Mononuclear cell (primary cell): Measurements from ENCODE around the gene KDM5A. TPM values are rescaled to one million over a fixed set of nuclear protein-coding genes. Genes with fewer than 3 reads are reported as not detected.
"Not testable (repeated sequence)": the region's sequence is repeated elsewhere in the genome, so short reads cannot be mapped to it uniquely, and the experiment has no call there.

Experiments used
- H3K27me3 ChIP-seq: 2 replicates; pipeline ENCODE4 v1.6.0; 2011; ENCODE audit warnings: low read length, control low read depth; ENCODE audit not compliant: insufficient read depth
- H3K4me1 ChIP-seq: 2 replicates; pipeline ENCODE4 v1.5.1; 2011; ENCODE audit warnings: mild to moderate bottlenecking, low read length, control low read depth; ENCODE audit not compliant: insufficient read depth
- H3K4me3 ChIP-seq: 2 replicates; pipeline ENCODE4 v1.5.1; 2011; ENCODE audit warnings: mild to moderate bottlenecking, low read length, moderate library complexity
- H3K9me3 ChIP-seq: 2 replicates; pipeline ENCODE4 v1.5.1; 2011; ENCODE audit warnings: low read depth, mild to moderate bottlenecking, control low read depth, low read length
- total RNA-seq: library from RNA; depleted of rRNA; stranded (reverse); fragments of >200 nt; gene quantifications from one replicate; pipeline ENCODE4 v1.2.3, GENCODE V29; 2012

The KDM5A gene
- total RNA-seq, 1 donor, result 123 TPM

- no peaks in the 10 kb centered on the region for H3K4me1 ChIP-seq
- no peaks in the 10 kb centered on the region for H3K9me3 ChIP-seq
- H3K4me3 ChIP-seq, result no peak overlapping the region
- H3K27me3 ChIP-seq, result no peaks in the 10 kb centered on the region
Observed at GRCh38 chr12:359091-359490, 30.0 kb downstream of the KDM5A start.

DNA sequence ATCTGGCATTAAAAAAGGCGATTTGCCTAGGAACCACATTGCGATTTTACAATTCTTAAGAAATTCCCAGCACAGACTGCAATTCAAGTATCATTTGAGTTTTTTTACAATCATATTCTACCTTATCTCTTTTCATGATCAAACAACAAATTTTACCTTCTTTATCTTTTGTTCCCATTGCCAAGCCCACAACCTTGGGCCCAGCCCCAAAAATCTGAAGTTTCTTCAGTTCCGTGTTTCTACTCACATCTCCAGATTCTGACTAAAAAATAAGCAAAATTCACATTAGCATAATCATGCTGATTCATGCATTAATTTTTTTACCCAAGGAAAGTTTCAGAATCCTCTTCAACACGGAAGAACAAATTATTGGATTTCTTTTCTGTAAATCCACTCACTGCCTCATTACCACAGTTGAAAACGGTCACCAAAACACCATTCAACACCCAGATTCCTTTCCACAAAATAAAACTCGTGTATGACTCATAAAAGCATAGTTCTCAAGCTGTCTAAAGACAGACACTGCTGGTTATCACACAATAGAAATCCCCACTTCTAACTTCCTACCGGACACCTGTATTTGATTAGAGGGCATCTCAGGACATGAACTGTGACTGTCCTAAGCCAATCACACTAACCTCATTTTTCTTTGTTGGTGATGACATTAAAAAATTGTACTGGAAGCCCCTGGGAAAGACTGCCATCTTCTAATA lies 32.7 kb downstream of the KDM5A start:
- Histone ChIP-seq H3K4me1 (no peaks in the 10 kb centered on the region), H3K9me3 (no peaks in the 10 kb centered on the region), H3K27me3 (no peaks in the 10 kb centered on the region), H3K4me3 (no peak overlapping the region)

GRCh38 chr12:351197-351596 lies 37.9 kb downstream of the KDM5A start:
- not testable (repeated sequence) for H3K4me3 ChIP-seq, H3K9me3 ChIP-seq, H3K27me3 ChIP-seq, H3K4me1 ChIP-seq

GRCh38 chr12:349625-350024 lies 39.5 kb downstream of the KDM5A start:
- H3K9me3 ChIP-seq, H3K4me3 ChIP-seq, H3K4me1 ChIP-seq, H3K27me3 ChIP-seq: not testable (repeated sequence)

DNA sequence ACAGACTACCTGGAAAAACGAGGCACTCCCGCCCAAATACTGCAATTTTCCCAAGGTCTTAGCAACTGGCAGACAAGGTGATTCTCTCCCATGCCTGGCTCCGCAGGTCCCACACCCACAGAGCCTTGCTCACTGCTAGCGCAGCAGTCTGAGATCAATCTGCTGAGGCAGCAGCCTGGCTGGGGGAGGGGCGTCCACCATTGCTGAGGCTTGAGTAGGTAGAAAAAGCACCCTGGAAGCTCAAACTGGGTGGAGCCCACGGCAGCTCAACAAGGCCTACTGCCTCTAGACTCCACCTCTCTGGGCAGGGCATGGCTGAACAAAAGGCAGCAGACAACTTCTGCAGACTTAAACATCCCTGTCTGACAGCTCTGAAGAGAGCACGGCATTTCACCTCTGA lies 46.1 kb downstream of the KDM5A start:
- H3K9me3 ChIP-seq, H3K4me1 ChIP-seq, H3K4me3 ChIP-seq, H3K27me3 ChIP-seq: not testable (repeated sequence)

- no peaks in the 10 kb centered on the region for H3K4me1 ChIP-seq
- H3K9me3 ChIP-seq, result no peaks in the 10 kb centered on the region
- no peaks in the 10 kb centered on the region for H3K27me3 ChIP-seq
- no peak overlapping the region for H3K4me3 ChIP-seq
Observed at GRCh38 chr12:337039-337438, 52.1 kb downstream of the KDM5A start.

- Histone ChIP-seq H3K27me3 (no peaks in the 10 kb centered on the region), H3K4me3 (no peak overlapping the region), H3K9me3 (no peaks in the 10 kb centered on the region), H3K4me1 (no peaks in the 10 kb centered on the region)
Observed at GRCh38 chr12:334125-334524, 55.0 kb downstream of the KDM5A start.

DNA sequence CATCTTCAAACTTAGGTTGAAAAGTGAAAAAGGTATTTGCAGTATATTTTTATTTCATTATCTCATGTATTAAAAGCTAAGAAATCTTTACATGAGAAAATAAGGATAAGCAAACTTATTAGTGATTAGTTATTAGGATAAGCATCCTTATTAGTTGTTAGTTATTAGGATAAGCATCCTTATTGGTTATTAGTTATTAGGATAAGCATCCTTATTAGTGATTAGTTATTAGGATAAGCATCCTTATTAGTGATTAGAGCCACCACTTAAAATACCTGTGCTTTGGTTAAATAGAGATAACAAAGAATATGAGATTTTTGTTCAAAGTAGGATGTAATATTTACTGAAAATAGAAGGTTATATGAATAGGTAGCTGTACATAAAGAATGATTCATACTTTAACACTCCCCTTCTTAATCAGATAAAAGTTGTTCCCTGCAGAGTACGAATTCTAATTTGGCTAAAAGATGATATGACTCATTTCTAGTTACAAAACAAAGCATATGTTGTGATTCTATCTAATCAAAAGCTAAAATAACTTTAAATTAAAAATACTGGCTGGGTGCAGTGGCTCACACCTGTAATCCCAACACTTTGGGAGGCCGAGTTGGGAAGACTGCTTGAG lies 56.4 kb downstream of the KDM5A start:
- no peaks in the 10 kb centered on the region for H3K27me3 ChIP-seq
- H3K4me3 ChIP-seq, result no peak overlapping the region
- no peaks in the 10 kb centered on the region for H3K9me3 ChIP-seq
- no peaks in the 10 kb centered on the region for H3K4me1 ChIP-seq

- no peaks in the 10 kb centered on the region for H3K27me3 ChIP-seq
- no peaks in the 10 kb centered on the region for H3K9me3 ChIP-seq
- no peaks in the 10 kb centered on the region for H3K4me1 ChIP-seq
- no peak overlapping the region for H3K4me3 ChIP-seq
Observed at GRCh38 chr12:331287-331686, 57.8 kb downstream of the KDM5A start.

DNA sequence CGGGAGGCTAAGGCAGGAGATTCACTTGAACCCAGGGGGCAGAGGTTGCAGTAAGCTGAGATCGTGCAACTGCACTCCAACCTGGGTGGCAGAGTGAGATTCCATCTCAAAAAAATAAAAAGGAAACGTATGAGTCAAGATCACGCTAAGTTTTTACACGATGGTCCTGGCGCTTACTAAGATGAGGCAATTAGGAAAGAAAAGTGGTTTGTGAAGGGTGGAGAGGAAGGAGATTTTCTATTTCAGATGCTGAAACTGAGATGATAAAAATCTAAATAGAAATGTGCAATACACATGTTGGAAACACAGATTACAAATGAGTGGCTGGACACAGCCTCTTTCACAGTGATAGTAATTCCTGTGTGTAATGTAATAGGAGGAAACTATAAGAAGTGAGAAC lies 63.2 kb downstream of the KDM5A start:
- Histone ChIP-seq H3K9me3 (no peaks in the 10 kb centered on the region), H3K4me1 (no peaks in the 10 kb centered on the region), H3K27me3 (no peaks in the 10 kb centered on the region), H3K4me3 (no peak overlapping the region)

- Histone ChIP-seq H3K9me3 (no peaks in the 10 kb centered on the region), H3K4me3 (no peak overlapping the region), H3K27me3 (no peaks in the 10 kb centered on the region), H3K4me1 (no peaks in the 10 kb centered on the region)
Observed at GRCh38 chr12:323507-323906, 65.6 kb downstream of the KDM5A start.

GRCh38 chr12:321606-322326 lies 67.4 kb downstream of the KDM5A start:
- Histone ChIP-seq H3K4me3 (no peak overlapping the region), H3K4me1 (no peaks in the 10 kb centered on the region), H3K9me3 (no peaks in the 10 kb centered on the region), H3K27me3 (no peaks in the 10 kb centered on the region)

- no peak overlapping the region for H3K4me3 ChIP-seq
Observed at GRCh38 chr12:318759-319515, 70.2 kb downstream of the KDM5A start.

GRCh38 chr12:308511-308910 lies 80.6 kb downstream of the KDM5A start:
- no peaks in the 10 kb centered on the region for H3K9me3 ChIP-seq
- no peak overlapping the region for H3K4me3 ChIP-seq
- H3K27me3 ChIP-seq, result no peaks in the 10 kb centered on the region
- H3K4me1 ChIP-seq, result no peaks in the 10 kb centered on the region

More at GRCh38 chr12:318759-319515, 70.2 kb downstream of the KDM5A start:
- Histone ChIP-seq H3K9me3 (no peaks in the 10 kb centered on the region), H3K27me3 (no peaks in the 10 kb centered on the region), H3K4me1 (no peaks in the 10 kb centered on the region)

GRCh38 chr12:307406-307805 lies 81.7 kb downstream of the KDM5A start:
- H3K4me3 ChIP-seq, result no peak overlapping the region
- no peaks in the 10 kb centered on the region for H3K27me3 ChIP-seq
- no peaks in the 10 kb centered on the region for H3K9me3 ChIP-seq
- no peaks in the 10 kb centered on the region for H3K4me1 ChIP-seq
